ENCODE measurements around the gene TOR1AIP1.

Gene TOR1AIP1

GRCh38 chr1:179867493-179868330 lies 14.4 kb upstream of the TOR1AIP1 start:
- Histone ChIP-seq H3K9me3 (ENCODE audit: control insufficient read depth, low read length) (no peaks in the 10 kb centered on the region), H3K27me3 (replicated peaks; ENCODE audit: control insufficient read depth, insufficient read depth, low read length) (no peaks in the 10 kb centered on the region), H3K36me3 (ENCODE audit: control insufficient read depth, insufficient read depth, low read length, severe bottlenecking) (peaks cover 57% of the 10 kb centered on the region), H3K4me3 (ENCODE audit: low read length) (no peak overlapping the region), H3K4me1 (ENCODE audit: control insufficient read depth, insufficient read depth, low read length) (peaks cover 13% of the 10 kb centered on the region), H3K9ac (ENCODE audit: low read length) (no peak overlapping the region)
- peak; percentile 78 for DNase-seq (ENCODE audit: low read depth)

GRCh38 chr1:179870870-179871269 lies 11.2 kb upstream of the TOR1AIP1 start:
- H3K27me3 ChIP-seq (replicated peaks; ENCODE audit: control insufficient read depth, insufficient read depth, low read length) = no peaks in the 10 kb centered on the region
- H3K4me1 ChIP-seq (ENCODE audit: control insufficient read depth, insufficient read depth, low read length) = peaks cover 27% of the 10 kb centered on the region
- H3K9me3 ChIP-seq (ENCODE audit: control insufficient read depth, low read length) = no peaks in the 10 kb centered on the region
- no peak overlapping the region for H3K9ac ChIP-seq (ENCODE audit: low read length)
- no peak overlapping the region for H3K4me3 ChIP-seq (ENCODE audit: low read length)
- peaks cover 51% of the 10 kb centered on the region for H3K36me3 ChIP-seq (ENCODE audit: control insufficient read depth, insufficient read depth, low read length, severe bottlenecking)
- no peak for DNase-seq (ENCODE audit: low read depth)

GRCh38 chr1:179871940-179872339 lies 10.1 kb upstream of the TOR1AIP1 start:
- Histone ChIP-seq H3K36me3 (ENCODE audit: control insufficient read depth, insufficient read depth, low read length, severe bottlenecking) (peaks cover 43% of the 10 kb centered on the region), H3K9ac (ENCODE audit: low read length) (no peak overlapping the region), H3K27me3 (replicated peaks; ENCODE audit: control insufficient read depth, insufficient read depth, low read length) (no peaks in the 10 kb centered on the region), H3K9me3 (ENCODE audit: control insufficient read depth, low read length) (no peaks in the 10 kb centered on the region), H3K4me1 (ENCODE audit: control insufficient read depth, insufficient read depth, low read length) (peaks cover 37% of the 10 kb centered on the region), H3K4me3 (ENCODE audit: low read length) (no peak overlapping the region)
- DNase-seq (ENCODE audit: low read depth) = no peak

- DNase-seq (ENCODE audit: low read depth) = no peak
- Histone ChIP-seq H3K36me3 (ENCODE audit: control insufficient read depth, insufficient read depth, low read length, severe bottlenecking) (peaks cover 37% of the 10 kb centered on the region), H3K9me3 (ENCODE audit: control insufficient read depth, low read length) (no peaks in the 10 kb centered on the region), H3K9ac (ENCODE audit: low read length) (no peak overlapping the region), H3K27me3 (replicated peaks; ENCODE audit: control insufficient read depth, insufficient read depth, low read length) (no peaks in the 10 kb centered on the region), H3K4me3 (ENCODE audit: low read length) (no peak overlapping the region), H3K4me1 (ENCODE audit: control insufficient read depth, insufficient read depth, low read length) (peaks cover 37% of the 10 kb centered on the region)
Observed at GRCh38 chr1:179872558-179872957, 9.5 kb upstream of the TOR1AIP1 start.

- no peak for DNase-seq (ENCODE audit: low read depth)
- H3K27me3 ChIP-seq (replicated peaks; ENCODE audit: control insufficient read depth, insufficient read depth, low read length) = no peaks in the 10 kb centered on the region
- no peak overlapping the region for H3K9ac ChIP-seq (ENCODE audit: low read length)
- no peaks in the 10 kb centered on the region for H3K9me3 ChIP-seq (ENCODE audit: control insufficient read depth, low read length)
- peaks cover 30% of the 10 kb centered on the region for H3K36me3 ChIP-seq (ENCODE audit: control insufficient read depth, insufficient read depth, low read length, severe bottlenecking)
- H3K4me1 ChIP-seq (ENCODE audit: control insufficient read depth, insufficient read depth, low read length) = peaks cover 40% of the 10 kb centered on the region
- H3K4me3 ChIP-seq (ENCODE audit: low read length) = no peak overlapping the region
Observed at GRCh38 chr1:179873438-179873851, 8.6 kb upstream of the TOR1AIP1 start.

GRCh38 chr1:179875596-179876299 lies 6.3 kb upstream of the TOR1AIP1 start:
- H3K36me3 ChIP-seq (ENCODE audit: control insufficient read depth, insufficient read depth, low read length, severe bottlenecking) = peaks cover 26% of the 10 kb centered on the region
- peaks cover 40% of the 10 kb centered on the region for H3K4me1 ChIP-seq (ENCODE audit: control insufficient read depth, insufficient read depth, low read length)
- H3K9ac ChIP-seq (ENCODE audit: low read length) = peak overlapping the region; percentile 94
- H3K9me3 ChIP-seq (ENCODE audit: control insufficient read depth, low read length) = no peaks in the 10 kb centered on the region
- no peak for DNase-seq (ENCODE audit: low read depth)
- no peaks in the 10 kb centered on the region for H3K27me3 ChIP-seq (replicated peaks; ENCODE audit: control insufficient read depth, insufficient read depth, low read length)
- H3K4me3 ChIP-seq (ENCODE audit: low read length) = peak overlapping the region; percentile 95

GRCh38 chr1:179876300-179876715 lies 5.8 kb upstream of the TOR1AIP1 start:
- DNase-seq (ENCODE audit: low read depth) = peak; percentile 65
- peaks cover 41% of the 10 kb centered on the region for H3K4me1 ChIP-seq (ENCODE audit: control insufficient read depth, insufficient read depth, low read length)
- H3K9me3 ChIP-seq (ENCODE audit: control insufficient read depth, low read length) = no peaks in the 10 kb centered on the region
- H3K36me3 ChIP-seq (ENCODE audit: control insufficient read depth, insufficient read depth, low read length, severe bottlenecking) = peaks cover 26% of the 10 kb centered on the region
- peak overlapping the region; percentile 95 for H3K4me3 ChIP-seq (ENCODE audit: low read length)
- no peaks in the 10 kb centered on the region for H3K27me3 ChIP-seq (replicated peaks; ENCODE audit: control insufficient read depth, insufficient read depth, low read length)
- peak overlapping the region; percentile 94 for H3K9ac ChIP-seq (ENCODE audit: low read length)

- DNase-seq (ENCODE audit: low read depth) = peak; percentile 95
- Histone ChIP-seq H3K4me1 (ENCODE audit: control insufficient read depth, insufficient read depth, low read length) (peaks cover 32% of the 10 kb centered on the region), H3K4me3 (ENCODE audit: low read length) (peak within 1 kb of the TSS; percentile 95), H3K36me3 (ENCODE audit: control insufficient read depth, insufficient read depth, low read length, severe bottlenecking) (peaks cover 21% of the 10 kb centered on the region), H3K9ac (ENCODE audit: low read length) (peak within 1 kb of the TSS; percentile 94), H3K27me3 (replicated peaks; ENCODE audit: control insufficient read depth, insufficient read depth, low read length) (no peaks in the 10 kb centered on the region), H3K9me3 (ENCODE audit: control insufficient read depth, low read length) (no peaks in the 10 kb centered on the region)
Observed at GRCh38 chr1:179877586-179878265, 4.4 kb upstream of the TOR1AIP1 start, which contains the start of gene TOR1AIP2. TOR1AIP2 (minus strand) TSS chr1:179877803; CDS start chr1:179852665, 25,138 bp downstream.

GRCh38 chr1:179879797-179880196 lies 2.3 kb upstream of the TOR1AIP1 start:
- Histone ChIP-seq H3K9ac (ENCODE audit: low read length) (no peak overlapping the region), H3K4me3 (ENCODE audit: low read length) (no peak overlapping the region), H3K9me3 (ENCODE audit: control insufficient read depth, low read length) (no peaks in the 10 kb centered on the region), H3K36me3 (ENCODE audit: control insufficient read depth, insufficient read depth, low read length, severe bottlenecking) (peaks cover 7% of the 10 kb centered on the region), H3K27me3 (replicated peaks; ENCODE audit: control insufficient read depth, insufficient read depth, low read length) (no peaks in the 10 kb centered on the region), H3K4me1 (ENCODE audit: control insufficient read depth, insufficient read depth, low read length) (peaks cover 38% of the 10 kb centered on the region)
- DNase-seq (ENCODE audit: low read depth) = no peak

- peak overlapping the region; percentile 97 for H3K4me3 ChIP-seq (ENCODE audit: low read length)
- no peaks in the 10 kb centered on the region for H3K9me3 ChIP-seq (ENCODE audit: control insufficient read depth, low read length)
- H3K27me3 ChIP-seq (replicated peaks; ENCODE audit: control insufficient read depth, insufficient read depth, low read length) = no peaks in the 10 kb centered on the region
- DNase-seq (ENCODE audit: low read depth) = peak; percentile 92
- peaks cover 26% of the 10 kb centered on the region for H3K36me3 ChIP-seq (ENCODE audit: control insufficient read depth, insufficient read depth, low read length, severe bottlenecking)
- H3K4me1 ChIP-seq (ENCODE audit: control insufficient read depth, insufficient read depth, low read length) = peaks cover 21% of the 10 kb centered on the region
- peak overlapping the region; percentile 91 for H3K9ac ChIP-seq (ENCODE audit: low read length)
Observed at GRCh38 chr1:179881642-179882252, 338 bp upstream of the TOR1AIP1 start.
